Measurements from ENCODE around the gene USH2A. TPM values are rescaled to one million over a fixed set of nuclear protein-coding genes. Genes with fewer than 3 reads are reported as not detected.

The USH2A gene
- total RNA-seq, 1 experiment from 2014 or later: not detected

- H3K9ac ChIP-seq (ENCODE audit: low read length): no peak overlapping the region
- no peak overlapping the region for H3K27ac ChIP-seq (ENCODE audit: low read depth, low read length)
- no peaks in the 10 kb centered on the region for H3K9me2 ChIP-seq (ENCODE audit: insufficient read depth)
- CTCF ChIA-PET: no interaction called here
- POLR2A ChIA-PET: no interaction called here
- no peak overlapping the region for H3K4me3 ChIP-seq (replicated peaks in 1 of 2; ENCODE audit: low read depth in 1 of 2, low read length in 2 of 2)
- no peaks in the 10 kb centered on the region for H4K20me1 ChIP-seq (ENCODE audit: insufficient read depth)
- no TSS peak for BruUV-seq (replicated peaks)
- H3K36me3 ChIP-seq (ENCODE audit: control insufficient read depth in 1 of 2, insufficient read depth in 2 of 2, low read length in 2 of 2): no peaks in the 10 kb centered on the region
- H3K27me3 ChIP-seq (ENCODE audit: insufficient read depth, low read length): no peaks in the 10 kb centered on the region
- ATAC-seq (no peak), DNase-seq (ENCODE audit: low read depth, low spot score) (no peak)
- H3K79me2 ChIP-seq (ENCODE audit: insufficient read depth, low read length): no peaks in the 10 kb centered on the region
- no peaks in the 10 kb centered on the region for H3K9me3 ChIP-seq (ENCODE audit: control insufficient read depth in 1 of 2, insufficient read depth in 1 of 2, low read depth in 1 of 2, low read length in 2 of 2)
- H3K4me2 ChIP-seq (ENCODE audit: low read length): no peak overlapping the region
- H2AFZ ChIP-seq (ENCODE audit: low read depth, low read length, poor library complexity, severe bottlenecking): no peak overlapping the region
- RAD21 ChIA-PET (ENCODE audit: low non-redundant PET in 1 of 2, low total read pairs in 2 of 2, uncharacterized antibody in 2 of 2, unreplicated experiment in 2 of 2): no interaction called here
- TF ChIP-seq EGR1 (IDR thresholded peaks at IDR 0.05; ENCODE audit: low read depth) (no peak), TCF7L2 (IDR thresholded peaks at IDR 0.05; ENCODE audit: borderline replicate concordance, extremely low read depth, insufficient read depth, insufficient read length) (no peak), POLR2A (IDR thresholded peaks at IDR 0.05; ENCODE audit: borderline replicate concordance, extremely low read depth, insufficient read depth, insufficient read length) (no peak), MAX (IDR thresholded peaks at IDR 0.05) (no peak), ELF1 (IDR thresholded peaks at IDR 0.05; ENCODE audit: borderline replicate concordance, low read depth) (no peak), CBX3 (IDR thresholded peaks at IDR 0.05; ENCODE audit: low read depth) (no peak), ZFX (IDR thresholded peaks at IDR 0.05) (no peak), SRF (IDR thresholded peaks at IDR 0.05; ENCODE audit: low read depth) (no peak), SP1 (IDR thresholded peaks at IDR 0.05; ENCODE audit: low read depth) (no peak), SIN3A (IDR thresholded peaks at IDR 0.05; ENCODE audit: low read depth) (no peak), POLR2AphosphoS5 (IDR thresholded peaks at IDR 0.05; ENCODE audit: low read depth, low read length) (no peak), REST (IDR thresholded peaks at IDR 0.05; ENCODE audit: low read depth) (no peak), FOSL1 (IDR thresholded peaks at IDR 0.05; ENCODE audit: low read depth) (no peak), CEBPB (IDR thresholded peaks at IDR 0.05; ENCODE audit: low read depth) (no peak), RAD21 (IDR thresholded peaks at IDR 0.05; ENCODE audit: low read depth) (no peak)
- TF ChIP-seq, protein P1, sequence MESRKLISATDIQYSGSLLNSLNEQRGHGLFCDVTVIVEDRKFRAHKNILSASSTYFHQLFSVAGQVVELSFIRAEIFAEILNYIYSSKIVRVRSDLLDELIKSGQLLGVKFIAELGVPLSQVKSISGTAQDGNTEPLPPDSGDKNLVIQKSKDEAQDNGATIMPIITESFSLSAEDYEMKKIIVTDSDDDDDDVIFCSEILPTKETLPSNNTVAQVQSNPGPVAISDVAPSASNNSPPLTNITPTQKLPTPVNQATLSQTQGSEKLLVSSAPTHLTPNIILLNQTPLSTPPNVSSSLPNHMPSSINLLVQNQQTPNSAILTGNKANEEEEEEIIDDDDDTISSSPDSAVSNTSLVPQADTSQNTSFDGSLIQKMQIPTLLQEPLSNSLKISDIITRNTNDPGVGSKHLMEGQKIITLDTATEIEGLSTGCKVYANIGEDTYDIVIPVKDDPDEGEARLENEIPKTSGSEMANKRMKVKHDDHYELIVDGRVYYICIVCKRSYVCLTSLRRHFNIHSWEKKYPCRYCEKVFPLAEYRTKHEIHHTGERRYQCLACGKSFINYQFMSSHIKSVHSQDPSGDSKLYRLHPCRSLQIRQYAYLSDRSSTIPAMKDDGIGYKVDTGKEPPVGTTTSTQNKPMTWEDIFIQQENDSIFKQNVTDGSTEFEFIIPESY (IDR thresholded peaks at IDR 0.05; ENCODE audit: extremely low read depth, insufficient replicate concordance, low read length): no peak
- TF ChIP-seq, protein P2, sequence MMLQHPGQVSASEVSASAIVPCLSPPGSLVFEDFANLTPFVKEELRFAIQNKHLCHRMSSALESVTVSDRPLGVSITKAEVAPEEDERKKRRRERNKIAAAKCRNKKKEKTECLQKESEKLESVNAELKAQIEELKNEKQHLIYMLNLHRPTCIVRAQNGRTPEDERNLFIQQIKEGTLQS (IDR thresholded peaks at IDR 0.05): no peak
- TF ChIP-seq, protein P3, sequence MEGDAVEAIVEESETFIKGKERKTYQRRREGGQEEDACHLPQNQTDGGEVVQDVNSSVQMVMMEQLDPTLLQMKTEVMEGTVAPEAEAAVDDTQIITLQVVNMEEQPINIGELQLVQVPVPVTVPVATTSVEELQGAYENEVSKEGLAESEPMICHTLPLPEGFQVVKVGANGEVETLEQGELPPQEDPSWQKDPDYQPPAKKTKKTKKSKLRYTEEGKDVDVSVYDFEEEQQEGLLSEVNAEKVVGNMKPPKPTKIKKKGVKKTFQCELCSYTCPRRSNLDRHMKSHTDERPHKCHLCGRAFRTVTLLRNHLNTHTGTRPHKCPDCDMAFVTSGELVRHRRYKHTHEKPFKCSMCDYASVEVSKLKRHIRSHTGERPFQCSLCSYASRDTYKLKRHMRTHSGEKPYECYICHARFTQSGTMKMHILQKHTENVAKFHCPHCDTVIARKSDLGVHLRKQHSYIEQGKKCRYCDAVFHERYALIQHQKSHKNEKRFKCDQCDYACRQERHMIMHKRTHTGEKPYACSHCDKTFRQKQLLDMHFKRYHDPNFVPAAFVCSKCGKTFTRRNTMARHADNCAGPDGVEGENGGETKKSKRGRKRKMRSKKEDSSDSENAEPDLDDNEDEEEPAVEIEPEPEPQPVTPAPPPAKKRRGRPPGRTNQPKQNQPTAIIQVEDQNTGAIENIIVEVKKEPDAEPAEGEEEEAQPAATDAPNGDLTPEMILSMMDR (IDR thresholded peaks at IDR 0.05 in 2 of 3, conservative IDR thresholded peaks at IDR 0.05 in 1 of 3; ENCODE audit: borderline replicate concordance in 1 of 3, insufficient read depth in 1 of 3, low read depth in 2 of 3, low read length in 2 of 3): no peak
- intact Hi-C loops (cut with micrococcal nuclease): no loop called here
- H3K4me1 ChIP-seq (ENCODE audit: control insufficient read depth in 1 of 2, insufficient read depth in 2 of 2, low read length in 2 of 2): no peaks in the 10 kb centered on the region
These were observed 766.2 kb downstream of the USH2A start for GRCh38 chr1:215657047-215657446.

Measured in HCT116 (cell line).